Stimulated activated CD8-positive, alpha-beta memory T cell treated with anti-CD3 and anti-CD28 coated beads, Interleukin-7, amount 100 ng/mL, for 1 hour (primary cell): ENCODE results near the gene PNRC1.
"Not testable (repeated sequence)": the region's sequence is repeated elsewhere in the genome, so short reads cannot be mapped to it uniquely, and the experiment has no call there.

Experiments
- DNase-seq, 2 donors: peaks; one replicate each; pipeline ENCODE4 v3.0.0-alpha.2; 2020; ENCODE audit warnings: low read depth in 2 of 2

The PNRC1 gene

DNA sequence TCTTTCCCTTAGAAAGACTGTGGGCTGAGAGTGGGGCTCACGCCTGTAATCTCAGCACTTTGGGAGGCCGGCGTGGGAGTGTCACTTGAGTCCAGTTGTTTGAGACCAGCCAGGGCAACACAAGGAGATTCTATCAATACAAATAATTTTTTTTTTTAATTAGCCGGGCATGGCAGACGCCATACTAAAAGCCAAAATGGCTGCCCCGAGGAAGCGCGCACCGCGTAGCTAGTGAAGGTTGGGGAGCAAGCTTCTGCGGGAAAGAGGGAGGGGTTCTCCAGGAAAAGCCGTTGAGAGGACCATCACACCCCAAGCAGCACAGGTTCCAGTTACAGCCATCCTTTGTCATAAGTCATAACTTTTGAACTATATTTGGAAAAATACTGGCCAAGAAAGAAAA is 21.3 kb upstream of the PNRC1 start:
- DNase-seq: no peak

DNA sequence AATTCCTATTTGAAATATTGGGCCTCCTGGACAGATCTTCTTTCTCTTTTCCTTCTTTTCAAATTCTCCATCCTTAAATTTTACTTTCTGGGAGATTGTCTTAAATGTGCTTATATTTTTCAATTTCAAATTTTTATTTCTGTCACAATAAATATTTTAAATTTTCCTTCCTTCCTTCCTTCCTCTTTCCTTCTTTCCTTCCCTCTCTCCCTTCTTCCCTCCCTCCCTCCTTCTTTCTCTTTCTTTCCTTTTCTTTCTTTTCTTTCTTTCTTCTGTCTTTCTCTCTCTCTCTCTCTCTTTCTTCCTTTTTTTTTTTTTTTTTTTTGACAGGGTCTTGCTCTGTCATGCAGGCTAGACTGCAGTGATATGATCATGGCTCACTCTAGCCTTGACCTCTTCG is 16.7 kb upstream of the PNRC1 start:
- no peak for DNase-seq

DNA sequence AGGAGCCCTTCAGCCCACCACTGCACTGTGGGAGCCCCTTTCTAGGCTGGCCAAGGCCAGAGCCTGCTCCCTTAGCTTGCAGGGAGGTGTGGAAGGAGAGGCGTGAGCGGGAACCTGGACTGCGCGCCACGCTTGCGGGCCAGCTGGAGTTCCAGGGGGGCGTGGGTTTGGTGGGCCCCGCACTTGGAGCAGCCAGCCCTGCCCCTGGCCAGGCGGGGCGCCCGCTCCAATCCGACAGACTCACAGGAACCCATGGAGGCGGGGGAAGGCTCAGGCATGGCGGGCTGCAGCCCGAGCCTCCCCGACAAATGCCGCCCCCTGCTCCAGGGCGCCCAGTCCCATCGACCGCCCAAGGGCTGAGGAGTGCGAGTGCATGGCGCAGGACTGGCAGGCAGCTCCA is 15.6 kb upstream of the PNRC1 start:
- not testable (repeated sequence) for DNase-seq

DNA sequence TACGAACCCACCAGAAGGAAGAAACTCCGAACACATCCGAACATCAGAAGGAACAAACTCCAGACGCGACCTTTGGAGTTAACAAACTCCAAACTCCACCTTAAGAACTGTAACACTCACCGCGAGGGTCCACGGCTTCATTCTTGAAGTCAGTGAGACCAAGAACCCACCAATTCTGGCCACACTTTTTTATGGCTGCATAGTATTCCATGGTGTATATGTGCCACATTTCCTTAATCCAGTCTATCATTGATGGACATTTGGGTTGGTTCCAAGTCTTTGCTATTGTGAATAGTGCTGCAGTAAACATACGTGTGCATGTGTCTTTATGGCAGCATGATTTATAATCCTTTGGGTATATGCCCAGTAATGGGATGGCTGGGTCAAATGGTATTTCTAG is 14.4 kb upstream of the PNRC1 start:
- DNase-seq: not testable (repeated sequence)

DNA sequence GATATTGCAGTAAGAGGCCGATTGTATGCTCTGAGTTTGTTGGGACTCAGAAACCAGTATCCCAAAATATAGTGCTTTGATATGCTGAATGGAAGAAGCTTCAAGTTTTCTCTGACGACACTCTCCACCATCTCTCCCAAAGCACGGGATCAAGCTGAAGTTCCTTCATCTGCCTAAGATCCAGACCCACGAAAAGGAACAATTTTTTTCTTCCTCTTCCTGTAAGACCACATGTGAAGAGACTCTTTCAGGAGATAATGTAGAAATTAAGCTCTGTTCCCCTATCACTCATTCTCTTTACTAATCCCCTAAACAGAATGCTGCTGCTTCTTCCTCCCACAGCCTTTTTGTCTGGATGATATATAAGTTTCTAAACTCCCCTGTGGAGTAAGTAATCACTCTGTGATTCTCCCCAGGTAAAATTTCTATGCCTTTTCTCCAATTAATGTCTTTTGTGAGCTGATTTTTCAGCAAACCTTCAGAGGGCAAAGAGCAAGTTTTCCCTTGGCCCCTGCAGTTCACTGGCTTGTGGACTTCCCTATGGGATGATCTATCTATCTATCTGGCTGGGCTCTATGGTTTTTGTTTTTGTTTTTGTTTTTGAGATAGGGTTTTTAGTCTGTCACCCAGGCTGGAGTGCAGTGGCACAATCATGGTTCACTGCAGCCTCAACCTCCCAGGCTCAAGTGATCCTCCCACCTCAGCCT is 13.5 kb upstream of the PNRC1 start:
- no peak for DNase-seq

DNA sequence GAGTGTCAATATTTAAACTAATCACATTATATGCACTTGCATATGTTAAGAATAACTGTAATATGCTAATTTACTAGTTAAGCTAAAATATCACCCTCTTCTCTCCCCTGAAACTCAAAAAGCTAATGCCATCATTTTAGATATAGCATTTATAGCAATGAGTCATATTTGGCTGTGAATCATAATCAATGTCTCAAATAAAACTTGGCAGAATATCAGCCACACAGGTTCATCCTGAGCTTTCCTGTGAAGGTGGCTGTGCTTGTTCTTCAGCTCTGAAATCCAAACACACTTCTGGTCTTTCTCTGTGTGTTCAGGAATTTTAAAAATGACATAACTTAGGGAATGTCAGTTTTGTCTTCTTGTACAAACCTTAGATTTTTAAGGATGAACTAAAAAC is 12.8 kb upstream of the PNRC1 start:
- no peak for DNase-seq

DNA sequence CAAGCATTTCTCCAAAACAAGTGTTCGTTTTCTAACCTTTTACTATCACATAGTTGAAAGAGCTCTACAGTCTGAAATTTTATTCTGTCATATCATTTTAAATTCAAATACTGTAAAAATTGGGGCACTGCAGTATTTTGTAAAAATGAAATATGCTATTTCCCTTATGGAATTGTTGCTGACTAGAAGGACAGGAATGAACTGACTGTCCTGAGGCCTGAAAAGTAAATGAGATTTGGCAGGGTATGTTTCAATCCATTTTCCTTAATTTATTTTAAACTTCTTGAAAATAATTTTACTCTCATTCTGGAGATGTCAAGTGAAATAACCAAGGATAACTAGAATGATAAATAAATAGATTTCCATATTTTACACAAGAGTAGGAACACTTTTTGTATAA is 11.9 kb upstream of the PNRC1 start:
- no peak for DNase-seq

DNA sequence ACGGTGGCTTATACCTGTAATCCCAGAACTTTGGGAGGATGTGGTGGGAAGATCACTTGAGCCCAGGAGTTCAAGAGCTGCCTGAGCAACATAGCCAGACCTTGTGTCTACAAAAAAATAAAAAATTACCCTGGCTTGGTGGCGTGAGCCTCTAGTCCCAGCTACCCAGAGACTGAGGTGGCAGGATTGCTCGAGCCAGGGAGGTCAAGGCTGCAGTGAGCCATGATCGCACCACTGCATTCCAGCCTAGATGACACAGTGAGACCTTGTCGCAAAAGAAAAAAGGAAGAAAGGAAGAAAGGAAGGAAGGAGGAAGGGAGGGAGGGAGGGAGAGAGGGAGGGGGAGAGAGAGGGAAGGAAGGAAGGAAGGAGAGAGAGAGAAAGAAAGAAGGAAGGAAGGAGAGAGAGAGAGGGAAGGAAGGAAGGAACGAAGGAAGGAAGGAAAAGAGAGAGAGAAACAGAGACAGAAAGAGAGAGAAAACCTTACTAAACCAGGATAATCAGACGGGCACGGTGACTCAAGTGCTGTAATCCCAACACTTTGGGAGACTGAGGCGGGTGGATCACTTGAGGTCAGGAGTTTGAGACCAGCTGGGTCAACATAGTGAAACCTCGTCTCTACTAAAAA is 10.9 kb upstream of the PNRC1 start:
- DNase-seq: no peak

DNA sequence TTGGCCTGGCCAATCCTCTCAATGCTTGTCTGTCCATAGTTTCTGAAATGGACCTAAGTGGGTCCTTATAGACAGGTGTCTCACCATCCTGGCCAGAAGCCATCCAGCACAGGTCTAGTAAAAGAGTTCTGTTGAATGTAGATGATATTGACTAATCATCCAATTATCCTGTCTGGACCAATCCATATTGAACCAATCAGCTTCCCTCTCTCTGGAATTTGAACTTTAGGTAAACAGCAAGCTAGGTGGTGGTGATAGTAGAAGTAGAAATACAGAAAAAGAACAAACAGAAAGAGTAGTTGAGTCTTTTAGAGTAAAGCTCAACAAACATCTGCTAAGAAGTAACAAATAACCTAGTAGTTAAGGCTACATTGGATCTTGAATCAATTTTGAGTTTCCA is 9.5 kb upstream of the PNRC1 start:
- DNase-seq: no peak

DNA sequence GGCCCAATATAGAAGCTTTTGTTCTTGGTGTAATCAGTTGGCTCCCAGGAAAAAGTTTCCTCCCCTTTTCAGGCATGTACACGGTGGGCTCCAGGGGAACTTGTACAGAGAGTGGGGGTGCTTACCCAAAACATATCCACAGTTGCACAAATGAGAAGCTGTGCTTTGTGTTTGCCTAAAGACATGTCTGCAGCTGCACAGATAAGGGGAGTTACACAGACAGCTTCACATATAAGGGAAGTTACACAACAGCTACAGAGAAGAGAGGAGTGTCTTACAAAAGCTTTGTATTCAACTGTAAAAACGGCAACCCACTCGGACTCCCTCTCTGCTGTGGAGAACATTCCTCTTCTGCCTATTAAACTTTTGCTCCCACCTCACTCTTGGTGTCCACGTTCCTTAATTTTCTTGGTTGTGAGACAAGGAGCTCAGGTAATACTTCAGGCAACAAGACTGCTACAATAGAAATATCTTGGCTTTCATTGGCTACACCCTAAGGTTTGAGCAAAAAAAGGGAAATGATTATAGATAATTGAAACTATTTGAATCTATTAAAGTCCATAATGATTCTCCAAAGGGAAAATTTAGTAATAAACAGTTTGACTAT is 7.4 kb upstream of the PNRC1 start:
- no peak for DNase-seq

DNA sequence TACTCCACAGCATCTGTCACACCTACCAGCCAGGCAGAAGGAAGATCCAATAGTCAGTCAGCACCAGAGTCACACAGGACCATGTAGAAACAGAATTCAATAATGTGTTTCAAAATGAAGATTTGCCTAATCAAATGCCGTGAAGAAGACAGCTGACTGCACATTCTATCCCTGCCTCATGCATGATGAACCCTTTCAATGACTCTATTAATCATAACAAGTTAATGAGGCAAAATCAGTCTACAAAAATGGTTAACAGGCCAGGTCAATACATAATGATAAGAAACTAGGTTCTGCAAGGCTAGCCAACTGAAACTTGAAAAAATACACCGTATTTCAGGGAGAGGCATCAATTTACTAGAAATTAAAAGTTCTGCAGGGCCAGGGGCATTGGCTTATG is 6.7 kb upstream of the PNRC1 start:
- DNase-seq: no peak

DNA sequence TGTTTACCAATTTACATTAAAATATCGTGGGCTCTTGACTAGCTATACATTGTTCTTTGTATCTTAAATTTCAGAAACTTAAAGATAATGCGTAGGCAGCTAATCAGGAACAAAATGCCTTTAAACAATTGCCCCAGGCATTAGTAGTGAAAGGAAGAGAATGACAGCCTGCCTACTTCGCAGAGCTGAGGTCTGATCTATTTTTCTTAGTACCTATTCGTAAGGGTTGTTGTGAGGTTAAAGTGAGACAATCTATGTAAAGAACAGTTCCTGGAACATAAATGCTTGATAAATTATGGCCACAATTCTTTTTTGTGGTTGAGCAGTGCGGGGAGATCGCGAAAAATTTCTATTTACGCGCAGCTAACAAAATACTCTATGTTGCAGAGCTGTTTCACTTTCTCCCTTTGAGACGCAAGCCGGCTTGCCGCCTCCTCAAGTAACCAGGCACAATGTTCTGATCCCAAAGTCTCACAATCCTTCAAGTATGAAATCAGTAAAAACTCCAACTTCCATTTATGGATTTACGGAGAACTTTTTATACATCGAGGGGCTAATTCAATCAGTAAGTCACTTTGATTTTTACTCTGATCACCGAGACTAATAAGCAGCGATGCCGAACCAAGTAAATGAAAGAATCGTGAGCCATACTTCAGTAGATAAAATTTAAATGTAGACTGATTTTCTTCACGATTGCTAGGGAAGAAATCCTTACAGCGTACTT is 878 bp upstream of the PNRC1 start:
- peak; percentile 37 to 40 for DNase-seq

DNA sequence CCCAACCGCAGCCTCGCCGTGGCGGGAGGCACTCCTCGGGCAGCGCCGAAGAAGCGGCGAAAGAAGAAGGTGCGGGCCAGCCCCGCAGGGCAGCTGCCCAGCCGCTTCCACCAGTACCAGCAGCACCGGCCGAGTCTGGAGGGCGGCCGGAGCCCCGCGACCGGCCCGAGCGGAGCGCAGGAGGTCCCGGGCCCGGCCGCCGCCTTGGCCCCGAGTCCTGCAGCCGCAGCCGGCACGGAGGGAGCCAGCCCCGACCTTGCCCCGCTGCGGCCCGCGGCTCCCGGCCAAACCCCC is 525 bp downstream of the PNRC1 start:
- DNase-seq: no peak

DNA sequence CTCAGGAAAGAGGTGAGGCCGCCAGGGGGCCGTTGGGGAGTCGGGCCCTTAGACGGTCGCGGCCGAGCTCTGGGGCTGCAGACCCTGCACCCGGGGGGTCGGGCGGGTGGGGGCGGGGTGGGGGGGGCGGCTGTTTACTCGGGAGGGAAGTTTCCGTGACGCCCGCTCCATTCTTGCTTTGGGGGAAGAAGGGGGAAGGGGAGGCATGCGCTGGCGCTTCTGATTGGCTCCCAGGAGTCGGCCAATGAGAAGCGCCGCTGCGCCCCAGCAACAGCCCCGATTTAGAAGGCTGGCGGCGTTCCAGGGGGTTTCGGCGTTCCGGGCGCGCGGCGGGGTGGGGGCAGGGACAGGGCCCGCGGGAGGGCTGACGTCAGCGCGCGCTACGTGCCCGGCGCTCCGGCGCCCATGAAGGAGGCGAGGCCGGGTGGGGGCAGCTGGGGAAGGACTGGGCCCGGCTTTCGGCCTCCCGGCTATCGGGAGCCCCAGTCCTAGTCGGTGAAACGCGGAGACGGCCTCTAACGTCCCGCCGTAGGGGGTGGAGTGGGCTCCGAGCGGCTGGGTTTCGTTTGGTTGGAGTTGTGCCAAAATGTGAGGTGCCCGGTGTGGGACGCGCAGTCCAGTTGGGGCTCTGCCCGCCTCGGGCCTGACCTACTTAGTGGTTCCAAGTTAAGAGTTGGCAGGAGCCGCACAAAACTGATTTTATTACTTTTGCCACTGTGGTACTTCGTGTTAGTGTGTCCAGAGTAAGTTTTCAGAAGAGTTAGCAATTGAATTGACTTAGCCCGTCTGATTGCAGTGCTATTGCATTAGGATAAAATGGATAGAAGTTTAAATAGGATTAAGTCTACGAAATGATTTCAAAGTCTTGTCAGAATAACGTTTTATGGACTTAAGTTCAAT is 1.1 kb downstream of the PNRC1 start:
- peak; percentile 98 to 99 for DNase-seq

DNA sequence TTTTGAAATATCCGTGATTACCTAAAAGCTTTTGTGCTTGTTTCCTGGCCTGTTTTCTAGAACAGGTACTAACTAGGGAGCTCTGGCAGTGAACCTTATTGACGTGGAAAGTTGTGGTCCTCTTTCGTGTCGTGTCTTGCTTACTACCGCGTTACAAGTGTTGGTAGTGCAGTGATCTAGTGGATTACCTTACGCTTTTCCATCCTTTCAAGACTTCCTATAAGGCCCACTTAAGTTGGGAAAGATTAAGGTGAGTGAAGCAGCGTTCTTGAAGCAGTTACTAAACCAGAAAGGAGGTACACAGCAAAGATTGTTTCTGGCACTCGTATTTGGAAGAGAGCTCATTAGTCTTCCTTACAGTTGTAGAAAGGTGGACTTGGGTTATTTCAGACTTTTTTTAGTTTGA is 1.9 kb downstream of the PNRC1 start:
- no peak for DNase-seq

DNA sequence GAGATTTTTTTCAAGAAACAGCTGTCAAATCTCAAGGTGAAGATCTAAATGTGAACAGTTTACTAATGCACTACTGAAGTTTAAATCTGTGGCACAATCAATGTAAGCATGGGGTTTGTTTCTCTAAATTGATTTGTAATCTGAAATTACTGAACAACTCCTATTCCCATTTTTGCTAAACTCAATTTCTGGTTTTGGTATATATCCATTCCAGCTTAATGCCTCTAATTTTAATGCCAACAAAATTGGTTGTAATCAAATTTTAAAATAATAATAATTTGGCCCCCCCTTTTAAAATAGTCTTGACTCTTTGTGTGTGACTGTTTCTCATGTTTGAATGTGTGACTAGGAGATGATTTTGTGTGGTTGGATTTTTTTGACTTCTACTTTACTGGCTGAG is 4.0 kb downstream of the PNRC1 start:
- no peak for DNase-seq

DNA sequence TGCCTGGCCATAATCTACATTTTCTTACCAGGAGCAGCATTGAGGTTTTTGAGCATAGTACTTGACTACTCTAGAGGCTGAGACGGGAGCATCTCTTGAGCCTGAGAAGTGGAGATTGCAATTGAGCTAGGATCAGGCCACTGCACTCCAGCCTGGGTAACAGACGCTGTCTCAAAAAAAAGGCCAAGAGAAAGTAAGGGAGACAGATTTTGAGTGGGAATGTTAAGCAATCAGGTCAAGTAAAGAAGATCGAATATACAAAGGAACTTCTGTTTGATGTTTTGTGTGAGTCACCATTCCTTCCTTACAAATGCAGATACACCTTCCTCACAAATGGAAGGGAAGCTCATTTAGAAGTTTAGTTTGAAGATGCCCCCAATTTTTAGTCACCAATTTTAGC is 4.4 kb downstream of the PNRC1 start:
- no peak for DNase-seq

DNA sequence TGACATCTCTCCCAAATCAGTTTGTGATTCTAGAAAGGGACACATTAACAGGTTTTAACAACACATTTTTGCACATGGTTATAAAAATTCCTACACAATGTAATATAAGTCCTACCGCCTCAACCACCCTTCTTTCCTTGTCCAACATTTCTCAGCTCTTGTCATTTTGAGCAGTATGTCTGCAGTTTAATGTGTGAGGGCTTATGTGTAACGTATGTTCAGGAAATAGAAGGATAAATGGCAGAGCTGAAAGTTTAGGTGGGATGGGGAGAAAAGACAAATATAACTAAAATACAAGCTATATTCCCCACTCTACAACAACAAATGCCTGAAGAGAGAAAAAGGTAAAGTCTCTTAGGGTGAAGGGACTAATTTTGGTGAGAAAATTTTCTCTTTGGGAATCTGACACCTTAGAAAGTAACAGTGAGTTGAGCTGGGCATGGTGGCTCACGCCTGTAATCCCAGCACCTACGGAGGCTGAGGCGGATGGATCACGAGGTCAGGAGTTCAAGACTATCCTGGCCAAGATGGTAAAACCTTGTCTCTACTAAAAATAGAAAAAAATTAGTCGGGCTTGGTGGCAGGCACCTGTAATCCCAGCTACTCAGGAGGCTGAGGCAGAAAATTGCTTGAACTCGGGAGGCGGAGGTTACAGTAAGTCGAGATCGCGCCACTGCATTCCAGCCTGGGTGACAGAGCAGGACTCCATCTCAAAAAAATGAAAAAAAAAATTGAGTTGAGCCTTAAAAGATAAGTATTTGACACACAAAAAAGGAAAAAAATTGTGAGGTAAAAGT is 5.1 kb downstream of the PNRC1 start:
- no peak for DNase-seq

DNA sequence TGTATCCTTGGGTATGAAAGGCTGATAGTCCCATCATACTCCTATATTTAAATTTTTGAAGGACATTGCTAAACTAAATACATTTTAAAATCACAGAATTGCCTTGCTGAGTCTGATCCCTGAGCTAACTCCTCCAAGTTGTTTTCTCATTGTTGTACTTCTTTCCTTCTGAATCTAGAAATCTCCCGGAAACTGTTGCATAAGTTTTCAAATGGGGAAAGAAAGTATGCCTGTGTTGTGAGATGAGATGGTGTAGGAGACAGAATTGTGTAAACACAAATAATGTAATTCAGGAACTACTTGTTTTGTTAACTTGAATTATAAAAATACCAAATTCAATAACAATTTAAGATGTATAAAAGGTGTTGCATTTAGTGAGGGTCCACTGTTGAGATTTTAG is 7.3 kb downstream of the PNRC1 start:
- no peak for DNase-seq

DNA sequence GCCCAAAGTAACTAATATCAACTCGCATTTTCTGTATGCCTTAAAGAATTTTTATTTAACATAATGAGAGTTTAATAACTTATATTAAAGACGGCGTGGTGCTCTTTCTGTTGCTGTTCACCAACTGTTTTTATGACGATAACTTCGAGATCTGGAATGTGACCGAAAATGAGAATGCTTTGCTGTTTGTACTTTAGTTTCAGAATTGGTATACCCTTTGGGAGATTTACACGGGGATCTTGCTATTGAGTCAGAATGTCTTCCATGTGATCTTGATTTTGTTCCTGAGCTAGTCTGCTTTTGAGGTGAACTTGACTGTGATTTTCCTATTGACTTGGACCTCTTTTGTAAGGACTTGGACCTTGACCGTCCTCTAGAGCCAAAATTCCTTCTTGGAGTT is 17.9 kb downstream of the PNRC1 start:
- no peak for DNase-seq

DNA sequence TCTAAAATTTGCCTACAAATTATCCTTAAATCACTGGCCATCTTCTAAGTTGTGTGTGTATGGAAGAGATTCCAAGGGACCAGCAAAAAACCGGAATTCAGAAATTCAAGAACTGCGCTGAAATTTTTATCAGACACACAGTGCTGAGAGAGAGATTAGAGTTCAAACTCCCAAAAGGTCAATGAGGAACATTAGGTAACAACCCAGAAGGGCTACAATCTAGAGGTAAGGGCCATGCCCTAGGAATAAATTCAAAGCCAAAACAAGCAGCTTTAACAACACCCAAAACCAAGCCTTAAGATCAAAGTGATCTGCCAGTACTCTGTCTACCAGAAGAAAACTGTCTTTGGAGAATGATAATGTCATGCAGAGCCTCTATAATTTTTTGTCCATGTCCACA is 19.6 kb downstream of the PNRC1 start:
- no peak for DNase-seq
